GM18507 (cell line): ENCODE data around the gene ATXN1L.
A peak's percentile ranks its signal among the peaks of the same experiment; 100 is the strongest.
"Not testable (repeated sequence)": the region's sequence is repeated elsewhere in the genome, so short reads cannot be mapped to it uniquely, and the experiment has no call there.

Experiments used
- DNase-seq: peaks from one replicate; pipeline ENCODE4 v3.0.0; 2011; ENCODE audit warnings: low read depth; ENCODE audit not compliant: insufficient read length; ENCODE audit errors: extremely low spot score
- FAIRE-seq: peaks from 2 replicates; lab custom pipeline; 2011; peaks lifted over from hg19 to GRCh38; lab: Jason Lieb, UNC

The ATXN1L gene

GRCh38 chr16:71883849-71884638 lies 38.3 kb downstream of the ATXN1L start, which contains the start of gene ZNF821:
Gene ZNF821, minus strand, starts transcription at chr16:71884182. Its CDS starts 4,236 bp downstream, at chr16:71879946.
- peak; percentile 53 for FAIRE-seq
- peak; percentile 65 for DNase-seq

- no peak for FAIRE-seq
- DNase-seq = no peak
Measured at GRCh38 chr16:71885261-71885650, 39.5 kb downstream of the ATXN1L start.

- FAIRE-seq = no peak
- DNase-seq = no peak
Measured at GRCh38 chr16:71889147-71889546, 43.4 kb downstream of the ATXN1L start.

DNA sequence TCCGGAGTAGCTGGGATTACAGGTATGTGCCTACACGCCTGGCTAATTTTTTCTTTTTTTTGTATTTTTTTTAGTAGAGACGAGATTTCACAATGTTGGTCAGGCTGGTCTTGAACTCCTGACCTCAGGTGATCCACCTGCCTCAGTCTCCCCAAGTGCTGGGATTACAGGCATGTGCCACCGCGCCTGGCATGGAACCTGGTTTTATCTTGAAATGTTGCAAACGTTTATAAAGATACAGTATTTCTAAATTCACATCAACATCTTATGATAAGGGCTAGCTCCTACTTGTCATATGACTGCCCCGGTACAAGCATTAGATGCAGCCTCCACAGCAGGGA lies 48.1 kb downstream of the ATXN1L start:
- DNase-seq = no peak
- FAIRE-seq = no peak

- peak; percentile 71 for FAIRE-seq
- no peak for DNase-seq
Measured at GRCh38 chr16:71894229-71894920, 48.6 kb downstream of the ATXN1L start.

GRCh38 chr16:71894921-71895678 lies 49.3 kb downstream of the ATXN1L start, which contains the start of gene IST1:
Gene IST1, plus strand, starts transcription at chr16:71895531. Its CDS starts 20,110 bp downstream, at chr16:71915641.
- FAIRE-seq = peak; percentile 89
- peak; percentile 95 for DNase-seq

GRCh38 chr16:71895679-71896365 lies 50.0 kb downstream of the ATXN1L start:
- FAIRE-seq (no peak), DNase-seq (no peak)

DNA sequence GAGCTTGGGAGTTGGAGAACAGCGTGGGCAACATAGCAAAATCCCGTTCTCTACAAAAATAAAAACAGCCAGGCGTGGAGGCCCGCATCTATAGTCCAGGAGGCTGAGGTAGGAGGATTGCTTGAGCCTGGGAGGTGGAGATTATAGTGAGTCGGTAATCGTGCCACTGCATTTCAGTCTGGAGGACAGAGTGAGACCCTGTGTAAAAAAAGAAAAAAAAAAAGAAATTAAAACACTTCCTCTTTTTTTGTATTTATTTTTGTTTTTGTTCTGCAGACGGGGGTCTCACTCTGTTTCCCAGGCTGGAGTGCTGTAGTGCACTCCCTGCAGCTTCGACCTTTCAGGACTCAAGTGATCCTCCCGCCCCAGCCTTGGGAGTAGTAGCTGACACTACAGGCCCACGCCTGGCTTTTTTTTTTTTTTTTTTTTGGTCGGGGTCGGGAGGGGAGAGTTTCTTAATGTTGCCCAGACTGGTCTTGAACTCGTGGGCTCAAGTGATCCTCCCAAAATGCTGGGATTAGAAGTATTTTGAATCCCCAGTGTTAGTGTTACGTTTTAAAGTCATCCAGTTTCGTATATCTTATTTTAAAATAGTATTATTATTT lies 51.1 kb downstream of the ATXN1L start:
- no peak for DNase-seq
- FAIRE-seq = no peak

- no peak for DNase-seq
- FAIRE-seq = no peak
Measured at GRCh38 chr16:71899171-71899570, 53.4 kb downstream of the ATXN1L start.

GRCh38 chr16:71902656-71903365 lies 57.0 kb downstream of the ATXN1L start:
- no peak for FAIRE-seq
- no peak for DNase-seq

GRCh38 chr16:71903608-71904007 lies 57.8 kb downstream of the ATXN1L start:
- FAIRE-seq (no peak), DNase-seq (no peak)

- FAIRE-seq (no peak), DNase-seq (no peak)
Measured at GRCh38 chr16:71904239-71904638, 58.5 kb downstream of the ATXN1L start.

DNA sequence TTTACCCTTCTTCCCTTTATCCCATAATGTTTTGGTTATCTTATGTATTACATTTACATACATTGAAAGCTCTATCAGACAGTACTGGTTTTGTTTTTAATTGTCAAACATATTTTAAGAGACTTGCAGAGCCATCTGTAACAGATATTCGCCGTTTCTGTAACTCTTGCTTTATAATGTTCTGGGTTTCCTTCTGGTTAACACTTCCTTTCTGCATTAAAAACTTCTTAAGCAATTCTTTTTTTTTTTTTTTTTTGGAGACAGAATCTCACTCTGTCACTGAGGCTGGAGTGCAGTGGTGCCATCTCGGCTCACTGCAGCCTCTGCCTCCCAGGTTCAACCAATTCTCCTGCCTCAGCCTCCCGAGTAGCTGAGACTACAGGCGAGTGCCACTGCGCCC lies 60.0 kb downstream of the ATXN1L start:
- not testable (repeated sequence) for DNase-seq, FAIRE-seq
